ENCODE results near the gene DNAH10.

Gene DNAH10

DNA sequence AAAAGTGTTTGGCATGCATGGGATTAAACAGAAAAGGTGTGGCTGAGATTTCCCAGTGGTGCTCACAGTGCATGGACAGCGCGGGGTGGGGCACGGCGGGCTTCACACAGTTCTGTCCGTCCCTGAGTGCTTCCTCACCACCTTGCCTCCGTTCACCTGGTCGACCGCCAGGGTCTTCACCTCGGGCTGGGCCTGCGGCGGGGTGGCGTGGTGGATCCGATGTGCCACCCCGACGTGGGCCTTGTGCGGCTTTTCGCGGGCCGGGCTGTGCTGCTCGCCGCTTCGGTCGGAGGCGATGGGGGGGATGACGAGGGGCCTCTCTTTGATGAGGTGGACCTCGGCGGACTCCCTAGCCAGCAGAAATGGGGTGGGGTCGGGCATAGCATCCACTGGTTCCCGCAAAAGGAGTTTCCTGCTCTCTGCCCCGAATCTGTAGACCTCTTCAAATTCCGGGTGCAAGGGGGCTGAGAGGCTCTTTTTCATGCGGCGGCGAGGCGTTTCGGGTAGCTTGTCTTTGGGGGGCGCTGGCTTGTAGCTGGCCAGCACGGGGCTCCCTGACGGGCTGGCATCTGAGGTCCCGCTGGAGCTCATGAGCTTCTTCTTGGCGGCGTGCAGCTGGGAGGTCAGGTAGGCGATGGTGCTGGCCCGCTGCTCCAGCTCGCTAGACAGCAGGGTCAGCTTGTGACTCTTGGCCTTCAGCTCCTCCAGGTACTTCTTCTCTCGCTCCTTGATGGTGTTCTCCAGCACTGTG, 175.0 kb downstream of the DNAH10 start:
- peaks cover 11% of the 10 kb centered on the region for H3K27me3 ChIP-seq (ENCODE audit: insufficient read depth, poor library complexity, severe bottlenecking)
- no peaks in the 10 kb centered on the region for H3K4me1 ChIP-seq (ENCODE audit: insufficient read depth, poor library complexity, severe bottlenecking)
- ATAC-seq (ENCODE audit: low read depth) (no peak), DNase-seq (ENCODE audit: low spot score) (no peak)
- no peaks in the 10 kb centered on the region for H3K9me3 ChIP-seq (ENCODE audit: severe bottlenecking)
- TF ChIP-seq, protein P1, sequence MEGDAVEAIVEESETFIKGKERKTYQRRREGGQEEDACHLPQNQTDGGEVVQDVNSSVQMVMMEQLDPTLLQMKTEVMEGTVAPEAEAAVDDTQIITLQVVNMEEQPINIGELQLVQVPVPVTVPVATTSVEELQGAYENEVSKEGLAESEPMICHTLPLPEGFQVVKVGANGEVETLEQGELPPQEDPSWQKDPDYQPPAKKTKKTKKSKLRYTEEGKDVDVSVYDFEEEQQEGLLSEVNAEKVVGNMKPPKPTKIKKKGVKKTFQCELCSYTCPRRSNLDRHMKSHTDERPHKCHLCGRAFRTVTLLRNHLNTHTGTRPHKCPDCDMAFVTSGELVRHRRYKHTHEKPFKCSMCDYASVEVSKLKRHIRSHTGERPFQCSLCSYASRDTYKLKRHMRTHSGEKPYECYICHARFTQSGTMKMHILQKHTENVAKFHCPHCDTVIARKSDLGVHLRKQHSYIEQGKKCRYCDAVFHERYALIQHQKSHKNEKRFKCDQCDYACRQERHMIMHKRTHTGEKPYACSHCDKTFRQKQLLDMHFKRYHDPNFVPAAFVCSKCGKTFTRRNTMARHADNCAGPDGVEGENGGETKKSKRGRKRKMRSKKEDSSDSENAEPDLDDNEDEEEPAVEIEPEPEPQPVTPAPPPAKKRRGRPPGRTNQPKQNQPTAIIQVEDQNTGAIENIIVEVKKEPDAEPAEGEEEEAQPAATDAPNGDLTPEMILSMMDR (IDR thresholded peaks at IDR 0.05; ENCODE audit: poor library complexity, severe bottlenecking), result no peak
- no peak overlapping the region for H3K27ac ChIP-seq (ENCODE audit: poor library complexity, severe bottlenecking)
- peaks cover 5% of the 10 kb centered on the region; the same call in 1 of the 2 replicates for H3K36me3 ChIP-seq (ENCODE audit: low read depth)
- no peak overlapping the region for H3K4me3 ChIP-seq (ENCODE audit: severe bottlenecking)

DNA sequence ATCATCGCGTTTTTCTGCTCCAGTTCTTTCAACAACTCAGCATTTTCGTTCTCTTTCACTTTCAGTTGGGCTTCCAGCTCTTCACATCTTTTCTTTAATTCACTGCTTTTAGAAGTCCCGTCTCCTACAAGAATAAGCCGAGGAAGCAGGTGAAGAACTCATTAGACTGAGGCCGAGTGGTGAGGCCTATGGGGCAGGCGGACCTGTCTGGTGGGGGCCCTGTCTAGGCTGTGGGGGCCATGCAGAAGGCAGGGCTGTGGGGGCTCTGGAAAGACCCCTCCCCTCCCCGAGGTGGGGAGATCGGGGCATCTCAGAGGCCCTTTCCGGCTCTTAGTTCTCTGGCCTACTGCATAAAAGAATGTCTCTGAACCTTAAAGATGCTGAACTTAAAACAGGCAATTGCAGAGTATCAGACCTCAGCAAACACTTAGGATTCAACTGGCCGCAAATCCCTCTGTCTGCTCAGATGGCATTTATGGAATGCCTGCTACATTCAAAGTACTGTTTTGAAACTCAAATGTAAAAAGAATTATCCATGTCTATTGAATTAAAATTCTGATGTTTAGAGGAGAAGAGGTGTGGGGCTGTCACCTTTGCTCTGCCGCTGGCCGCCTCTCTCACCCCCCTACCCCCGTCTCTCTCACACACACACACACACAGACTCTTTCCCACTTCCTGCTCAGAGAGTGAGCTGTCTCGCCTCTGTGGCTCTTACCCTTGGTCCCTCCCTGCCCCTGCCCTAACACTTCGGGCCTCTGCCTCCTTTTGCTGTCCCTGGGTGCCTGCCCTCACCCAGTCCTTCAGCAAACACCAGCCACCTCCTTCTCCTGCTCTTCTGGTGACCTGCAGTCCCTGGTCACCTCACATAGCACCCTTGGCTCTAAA, 175.8 kb downstream of the DNAH10 start:
- Histone ChIP-seq H3K36me3 (ENCODE audit: low read depth) (peaks cover 5% of the 10 kb centered on the region; the same call in 1 of the 2 replicates), H3K4me3 (ENCODE audit: severe bottlenecking) (no peak overlapping the region), H3K4me1 (ENCODE audit: insufficient read depth, poor library complexity, severe bottlenecking) (no peaks in the 10 kb centered on the region), H3K9me3 (ENCODE audit: severe bottlenecking) (no peaks in the 10 kb centered on the region), H3K27me3 (ENCODE audit: insufficient read depth, poor library complexity, severe bottlenecking) (peaks cover 3% of the 10 kb centered on the region), H3K27ac (ENCODE audit: poor library complexity, severe bottlenecking) (no peak overlapping the region)
- DNase-seq (ENCODE audit: low spot score) (no peak), ATAC-seq (ENCODE audit: low read depth) (no peak)
- TF ChIP-seq, protein P1 (IDR thresholded peaks at IDR 0.05; ENCODE audit: poor library complexity, severe bottlenecking), result no peak

DNA sequence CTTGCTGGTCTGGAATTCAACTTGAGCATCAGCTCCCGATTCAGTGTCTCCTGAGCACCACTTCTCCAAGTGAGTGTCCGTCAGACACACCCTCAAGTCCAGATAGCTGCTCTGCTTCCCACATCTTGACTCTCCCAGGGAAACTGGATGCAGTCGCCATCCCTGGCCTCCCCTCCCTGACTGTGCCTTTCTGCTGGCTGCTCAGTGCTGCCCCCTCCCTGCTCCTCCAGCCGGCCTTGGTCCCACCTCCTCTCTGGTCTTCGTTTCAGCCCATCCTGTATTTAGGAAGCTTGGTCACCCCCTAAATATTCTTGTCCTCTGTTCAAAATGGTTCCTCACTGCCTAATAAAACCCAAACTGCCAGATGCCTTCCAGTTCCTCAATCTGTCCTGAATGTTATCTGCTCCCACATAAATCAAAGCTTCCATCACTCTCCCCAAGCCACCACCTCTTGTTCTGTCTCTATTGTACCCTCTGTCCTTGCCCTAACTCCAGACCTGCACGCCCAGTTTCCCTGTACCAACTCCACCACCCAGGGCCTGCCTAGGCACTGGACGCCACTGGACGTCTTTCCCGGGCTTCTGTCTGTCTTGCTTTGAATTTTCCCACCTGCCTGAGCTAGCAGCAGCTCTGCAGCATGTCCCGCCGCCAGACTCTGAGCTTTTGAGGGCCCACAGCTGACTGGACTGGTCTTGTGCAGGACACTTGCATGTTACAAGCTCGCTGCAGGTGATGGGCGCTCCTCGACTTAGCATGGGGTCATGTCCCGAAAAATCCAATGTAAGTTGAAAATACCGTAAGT, 176.8 kb downstream of the DNAH10 start:
- TF ChIP-seq, protein P1 (IDR thresholded peaks at IDR 0.05; ENCODE audit: poor library complexity, severe bottlenecking), result no peak
- H3K4me1 ChIP-seq (ENCODE audit: insufficient read depth, poor library complexity, severe bottlenecking), result no peaks in the 10 kb centered on the region
- H3K27ac ChIP-seq (ENCODE audit: poor library complexity, severe bottlenecking), result no peak overlapping the region
- no peaks in the 10 kb centered on the region for H3K27me3 ChIP-seq (ENCODE audit: insufficient read depth, poor library complexity, severe bottlenecking)
- DNase-seq (ENCODE audit: low spot score), result no peak
- peaks cover 5% of the 10 kb centered on the region; the same call in 1 of the 2 replicates for H3K36me3 ChIP-seq (ENCODE audit: low read depth)
- ATAC-seq (ENCODE audit: low read depth), result no peak
- H3K9me3 ChIP-seq (ENCODE audit: severe bottlenecking), result no peaks in the 10 kb centered on the region
- no peak overlapping the region for H3K4me3 ChIP-seq (ENCODE audit: severe bottlenecking)

DNA sequence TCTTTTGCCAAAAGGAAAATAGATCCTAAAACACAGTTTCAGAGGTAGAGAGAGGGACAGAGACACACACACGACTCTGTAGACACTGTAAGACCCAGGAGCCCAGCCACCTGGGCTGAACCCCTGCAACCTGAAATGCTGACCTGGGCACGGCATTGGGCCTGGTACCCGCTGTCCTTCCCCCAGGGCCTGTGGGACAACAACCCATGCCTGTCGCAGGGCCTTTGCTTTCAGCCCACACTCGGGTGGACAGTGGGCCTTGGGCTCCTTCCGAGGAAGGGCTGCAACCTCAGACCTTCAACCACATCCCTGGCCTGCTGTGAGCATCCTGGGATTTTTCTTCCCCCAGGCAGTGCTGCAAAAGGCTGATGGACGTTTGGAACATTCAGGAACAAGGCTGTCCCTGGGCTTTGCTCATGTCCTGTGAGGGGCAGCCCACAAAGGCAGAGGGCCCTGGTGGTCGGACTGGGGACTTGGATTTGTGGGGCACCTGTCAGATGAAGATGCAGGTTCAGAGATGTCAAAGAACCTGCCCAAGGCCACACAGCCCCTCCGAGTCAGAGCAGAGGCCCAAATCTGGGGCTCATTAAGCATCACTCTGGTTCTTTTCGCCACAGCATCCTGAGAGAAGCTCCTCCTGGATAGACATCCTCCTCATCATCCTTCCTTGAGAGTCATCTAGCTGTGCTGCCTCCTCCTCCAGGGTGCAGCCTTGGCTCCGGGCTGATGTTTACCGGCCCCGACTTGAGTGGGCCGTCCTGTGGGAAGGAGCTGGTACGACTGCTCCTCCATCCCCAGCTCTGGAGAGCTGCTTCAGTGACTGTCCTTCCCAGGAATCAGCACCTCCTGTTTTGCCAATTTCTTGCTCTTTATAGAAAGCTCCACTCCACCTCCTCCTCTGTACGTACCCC, 177.9 kb downstream of the DNAH10 start:
- ATAC-seq (ENCODE audit: low read depth), result no peak
- Histone ChIP-seq H3K36me3 (ENCODE audit: low read depth) (peaks cover 5% of the 10 kb centered on the region; the same call in 1 of the 2 replicates), H3K9me3 (ENCODE audit: severe bottlenecking) (no peaks in the 10 kb centered on the region), H3K27me3 (ENCODE audit: insufficient read depth, poor library complexity, severe bottlenecking) (no peaks in the 10 kb centered on the region), H3K4me1 (ENCODE audit: insufficient read depth, poor library complexity, severe bottlenecking) (no peaks in the 10 kb centered on the region), H3K4me3 (ENCODE audit: severe bottlenecking) (no peak overlapping the region), H3K27ac (ENCODE audit: poor library complexity, severe bottlenecking) (no peak overlapping the region)
- DNase-seq (ENCODE audit: low spot score), result no peak
- TF ChIP-seq, protein P1 (IDR thresholded peaks at IDR 0.05; ENCODE audit: poor library complexity, severe bottlenecking), result no peak
